Right lobe of liver (tissue), 6 donors: ENCODE results near the gene FBLIM1. TPM values are rescaled to one million over a fixed set of nuclear protein-coding genes. Genes with fewer than 3 reads are reported as not detected.

ENCODE experiments used
- ATAC-seq, 4 donors: fragments of 200-7000 bp; cut with Tn5 transposase; one replicate each; pipeline ENCODE4 v1.9.1; 2020; ENCODE audit warnings: mild to moderate bottlenecking in 4 of 4, moderate library complexity in 4 of 4
- DNase-seq, 3 donors: peaks; one replicate each; pipeline ENCODE4 v3.0.0-alpha.2; 2020
- H3K27ac ChIP-seq, 3 donors: fragments of 200-600 bp; one replicate each; pipeline ENCODE4 v1.8.0; 2022
- H3K27me3 ChIP-seq, 2 donors: fragments of 200-600 bp; one replicate each; pipeline ENCODE4 v1.8.0; 2022
- H3K36me3 ChIP-seq, 4 donors: fragments of 200-600 bp; sonication (generic) in 1 of 4; one replicate each; pipeline versions ENCODE4 v1.5.1 to v1.8.0; 2017 to 2022; ENCODE audit warnings: control low read depth in 1 of 4
- H3K4me1 ChIP-seq, 4 donors: fragments of 200-600 bp; sonication (generic) in 1 of 4; one replicate each; pipeline versions ENCODE4 v1.5.1 to v1.8.0; 2017 to 2022; ENCODE audit warnings: control low read depth in 1 of 4
- H3K4me3 ChIP-seq, 3 donors: fragments of 200-600 bp; one replicate each; pipeline ENCODE4 v1.8.0; 2022
- H3K9me3 ChIP-seq, 4 donors: fragments of 200-600 bp; sonication (generic) in 1 of 4; one replicate each; pipeline versions ENCODE4 v1.5.1 to v1.8.0; 2017 to 2022; ENCODE audit warnings: control low read depth in 1 of 4
- POLR2A ChIP-seq: fragments of 450-650 bp; IDR thresholded peaks from one replicate; pipeline ENCODE4 v1.6.1; 2017; ENCODE audit warnings: antibody characterized with exemption, mild to moderate bottlenecking
- WGBS: methylation state at CpG from one replicate; pipeline ENCODE4 v1.1.6; 2018; ENCODE audit warnings: low coverage, low lambda C conversion rate; ENCODE audit not compliant: insufficient coverage; ENCODE audit errors: missing lambda C conversion rate; 5-methylcytosine and 5-hydroxymethylcytosine counted together
- intact Hi-C, 2 donors: fragments of 100-400 bp; cut with DNase I; formaldehyde crosslinking; loops; one replicate each; pipeline versions ENCODE4 v1.11.2 to v1.14.1; 2022
- total RNA-seq, 6 experiments: library from RNA; depleted of rRNA in 2 of 6; stranded (reverse); fragments of >200 nt in 2 of 6; fragmentation: NEBNext Ultra II Directional in 3 of 6; extraction: Animal tissue kit (Norgen Biotek cat#: 25700) in 3 of 6; gene quantifications; one replicate each; pipeline versions ENCODE4 v1.1.0 to v1.2.4, GENCODE V29; 2016 to 2023
- TF ChIP-seq, protein P1 (sequence below), 4 donors: fragments of 200-600 bp in 3 of 4; fragments of 450-650 bp in 1 of 4; IDR thresholded peaks; one replicate each; pipeline versions ENCODE4 v1.5.1 to v1.8.0; 2016 to 2022; ENCODE audit warnings: antibody characterized with exemption in 4 of 4, mild to moderate bottlenecking in 2 of 4
- donor health status: DM: no; HTN: yes; CAD: no.
- donor health status: DM: no; HTN: no; CAD: no.
- donor health status: DM: no; HTN: no; CAD: no.
- donor health status: DM: no; HTN: yes; CAD: no.
- donor health status: DM: no; HTN: yes; CAD: no.

Gene FBLIM1
- total RNA-seq, 6 experiments from 2014 or later: 4.0 to 13.1 (median 6.0) TPM

DNA sequence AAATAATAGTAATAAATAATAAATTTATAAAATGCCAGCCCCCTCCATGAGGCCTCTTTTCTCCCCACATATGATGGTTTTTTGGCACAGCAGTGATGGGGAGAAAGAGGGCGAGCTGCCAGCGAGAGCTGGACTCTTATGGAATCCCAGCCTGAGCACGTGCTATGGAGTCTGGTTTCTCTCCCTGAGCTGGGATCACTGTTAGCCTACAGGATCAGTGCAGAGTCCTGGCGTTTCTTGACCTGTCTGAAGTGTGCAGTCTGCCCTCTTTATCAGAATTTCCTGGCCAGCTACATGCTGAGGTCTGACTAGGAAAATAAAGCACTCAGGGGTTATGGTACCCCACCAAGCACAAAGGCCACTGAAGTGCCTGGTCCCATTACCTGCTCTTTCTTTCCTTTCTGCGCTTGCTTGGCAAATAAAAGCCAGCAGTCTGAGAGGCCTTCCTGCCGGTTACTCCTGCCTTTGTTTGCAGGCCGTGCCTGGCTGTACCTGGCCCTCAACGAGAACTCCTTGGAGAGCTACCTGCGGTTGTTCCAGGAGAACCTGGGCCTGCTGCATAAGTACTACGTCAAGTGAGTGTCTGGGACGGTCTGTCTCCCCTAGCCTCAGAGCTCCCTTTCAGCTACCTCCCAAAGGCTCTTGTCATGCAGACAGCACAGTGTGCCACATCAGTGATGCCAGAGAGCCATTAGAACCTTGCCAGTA lies 41.0 kb upstream of the FBLIM1 start:
- Histone ChIP-seq H3K4me1 (peaks cover 0 to 21% (median 11%) of the 10 kb centered on the region in 4 donors), H3K27ac (peak overlapping the region in 2 of 3 donors; percentile 44 to 54), H3K27me3 (no peaks in the 10 kb centered on the region), H3K4me3 (no peak overlapping the region), H3K9me3 (no peaks in the 10 kb centered on the region), H3K36me3 (peaks cover 0 to 31% (median under 1%) of the 10 kb centered on the region in 4 donors)
- 87% methylated on average over 7 of the region's 11 CpGs for WGBS
- no peak for TF ChIP-seq POLR2A
- TF ChIP-seq, protein P1, sequence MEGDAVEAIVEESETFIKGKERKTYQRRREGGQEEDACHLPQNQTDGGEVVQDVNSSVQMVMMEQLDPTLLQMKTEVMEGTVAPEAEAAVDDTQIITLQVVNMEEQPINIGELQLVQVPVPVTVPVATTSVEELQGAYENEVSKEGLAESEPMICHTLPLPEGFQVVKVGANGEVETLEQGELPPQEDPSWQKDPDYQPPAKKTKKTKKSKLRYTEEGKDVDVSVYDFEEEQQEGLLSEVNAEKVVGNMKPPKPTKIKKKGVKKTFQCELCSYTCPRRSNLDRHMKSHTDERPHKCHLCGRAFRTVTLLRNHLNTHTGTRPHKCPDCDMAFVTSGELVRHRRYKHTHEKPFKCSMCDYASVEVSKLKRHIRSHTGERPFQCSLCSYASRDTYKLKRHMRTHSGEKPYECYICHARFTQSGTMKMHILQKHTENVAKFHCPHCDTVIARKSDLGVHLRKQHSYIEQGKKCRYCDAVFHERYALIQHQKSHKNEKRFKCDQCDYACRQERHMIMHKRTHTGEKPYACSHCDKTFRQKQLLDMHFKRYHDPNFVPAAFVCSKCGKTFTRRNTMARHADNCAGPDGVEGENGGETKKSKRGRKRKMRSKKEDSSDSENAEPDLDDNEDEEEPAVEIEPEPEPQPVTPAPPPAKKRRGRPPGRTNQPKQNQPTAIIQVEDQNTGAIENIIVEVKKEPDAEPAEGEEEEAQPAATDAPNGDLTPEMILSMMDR (IDR thresholded peaks at IDR 0.05): no peak
- intact Hi-C loops: no loop called here
- peak; percentile 4 to 13 (median 8) for ATAC-seq
- no peak for DNase-seq

DNA sequence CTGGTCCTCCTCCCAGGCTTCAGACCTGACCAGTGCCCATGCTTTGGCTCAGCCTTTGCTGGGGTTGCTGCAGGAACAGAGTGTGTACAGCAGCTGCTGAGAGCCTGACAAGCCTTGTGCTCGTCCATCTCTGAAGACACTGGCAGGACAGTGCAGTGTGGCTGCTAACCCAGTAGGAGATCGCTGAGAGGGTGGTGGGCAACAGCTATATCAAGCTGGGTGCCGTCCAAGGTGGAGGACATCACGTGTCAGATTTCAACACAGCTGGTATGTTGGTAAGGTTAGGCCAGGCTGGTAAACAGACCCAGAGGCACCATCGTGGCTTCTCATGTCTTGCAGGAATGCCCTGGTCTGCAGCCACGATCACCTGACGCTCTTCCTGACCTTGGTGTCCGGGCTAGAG lies 40.4 kb upstream of the FBLIM1 start:
- H3K4me3 ChIP-seq: no peak overlapping the region
- H3K9me3 ChIP-seq: no peaks in the 10 kb centered on the region
- H3K27ac ChIP-seq: peak overlapping the region in 2 of 3 donors; percentile 44 to 54
- H3K36me3 ChIP-seq: peaks cover 0 to 31% (median under 1%) of the 10 kb centered on the region in 4 donors
- intact Hi-C loops: no loop called here
- peaks cover 0 to 21% (median 11%) of the 10 kb centered on the region in 4 donors for H3K4me1 ChIP-seq
- no peak for TF ChIP-seq POLR2A
- TF ChIP-seq, protein P1 (IDR thresholded peaks at IDR 0.05): no peak
- ATAC-seq: peak; percentile 82 to 87 (median 84)
- no peaks in the 10 kb centered on the region for H3K27me3 ChIP-seq
- DNase-seq: peak in 2 of 3 donors; percentile 74 to 78
- WGBS: no CpG with 5 or more reads among the region's 8 CpGs

DNA sequence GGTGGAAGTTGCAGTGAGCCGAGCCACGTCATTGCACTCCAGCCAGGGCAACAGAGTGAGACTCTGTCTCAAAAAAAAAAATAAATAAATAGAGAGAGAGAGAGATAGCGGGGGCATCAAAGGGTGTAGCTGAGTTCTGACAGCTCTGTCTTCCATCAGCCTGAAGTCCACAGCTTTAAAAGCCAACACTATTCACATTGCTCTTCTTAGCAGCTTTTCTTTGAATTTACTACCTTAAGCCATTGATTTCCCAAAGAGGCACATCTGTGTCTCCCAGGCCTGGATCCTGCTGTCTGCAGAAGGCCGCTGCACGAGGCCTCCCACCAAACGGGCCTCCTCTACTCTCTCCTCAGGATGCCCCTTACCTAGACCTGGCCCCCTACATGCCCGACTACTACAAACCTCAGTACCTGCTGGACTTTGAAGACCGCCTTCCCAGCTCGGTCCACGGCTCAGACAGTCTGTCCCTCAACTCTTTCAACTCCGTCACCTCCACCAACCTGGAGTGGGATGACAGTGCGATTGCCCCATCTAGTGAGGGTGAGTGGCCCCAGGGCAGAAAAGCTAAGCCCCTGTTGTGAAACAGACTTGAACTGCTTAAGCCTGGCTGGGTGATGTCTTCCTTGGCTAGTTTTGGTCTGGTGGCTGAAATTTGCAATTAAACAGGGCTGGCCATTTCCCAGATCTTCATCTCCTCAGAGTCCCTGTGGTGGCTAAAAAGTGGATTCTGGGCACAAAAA lies 39.0 kb upstream of the FBLIM1 start:
- H3K4me3 ChIP-seq: no peak overlapping the region
- intact Hi-C loops: no loop called here
- no peak overlapping the region for H3K27ac ChIP-seq
- WGBS: 86% methylated on average over 8 of the region's 12 CpGs
- no peak for TF ChIP-seq POLR2A
- TF ChIP-seq, protein P1 (IDR thresholded peaks at IDR 0.05): no peak
- H3K36me3 ChIP-seq: peaks cover 0 to 31% (median under 1%) of the 10 kb centered on the region in 4 donors
- ATAC-seq (no peak), DNase-seq (no peak)
- no peaks in the 10 kb centered on the region for H3K27me3 ChIP-seq
- no peaks in the 10 kb centered on the region for H3K9me3 ChIP-seq
- peaks cover 0 to 21% (median 11%) of the 10 kb centered on the region in 4 donors for H3K4me1 ChIP-seq

DNA sequence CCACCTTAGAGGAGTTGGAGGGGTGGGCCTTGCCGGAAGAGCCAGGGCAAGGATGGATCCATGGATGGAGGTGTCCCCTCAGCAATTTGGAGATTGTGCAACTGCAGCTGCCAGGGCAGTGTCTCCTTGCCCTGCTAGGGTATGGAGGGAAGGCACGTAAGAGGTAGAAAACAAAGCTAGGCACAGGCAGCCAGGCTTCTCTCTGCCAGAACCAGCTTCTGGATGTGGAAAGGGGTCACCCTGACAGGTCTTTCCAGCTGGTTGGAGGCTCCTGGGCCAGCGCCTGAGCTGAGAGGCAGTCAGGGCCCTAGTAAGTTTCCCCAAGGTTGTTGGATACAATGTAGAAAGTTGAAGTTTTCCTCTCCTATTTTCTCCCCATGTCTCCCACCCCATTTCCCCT lies 37.7 kb upstream of the FBLIM1 start:
- no peak for TF ChIP-seq POLR2A
- TF ChIP-seq, protein P1 (IDR thresholded peaks at IDR 0.05): no peak
- ATAC-seq (no peak), DNase-seq (no peak)
- intact Hi-C loops: no loop called here
- H3K9me3 ChIP-seq: no peaks in the 10 kb centered on the region
- no peak overlapping the region for H3K4me3 ChIP-seq
- H3K27ac ChIP-seq: no peak overlapping the region
- H3K36me3 ChIP-seq: peaks cover 0 to 38% (median under 1%) of the 10 kb centered on the region in 4 donors
- WGBS: 80% methylated on average over 2 of the region's 3 CpGs
- H3K4me1 ChIP-seq: peaks cover 0 to 21% (median 10%) of the 10 kb centered on the region in 4 donors
- no peaks in the 10 kb centered on the region for H3K27me3 ChIP-seq
